PC-3 (cell line): ENCODE data around the gene TNFRSF12A.

ENCODE experiments used
- EZH2phosphoT487 ChIP-seq: fragments of 300-600 bp; sonication (generic); IDR thresholded peaks from 2 replicates; pipeline ENCODE4 v1.6.1; 2018; ENCODE audit warnings: mild to moderate bottlenecking, antibody characterized with exemption, low read length, borderline replicate concordance
- TF ChIP-seq, protein P1 (sequence below): fragments of 300-600 bp; sonication (generic); conservative IDR thresholded peaks from 2 replicates; pipeline ENCODE4 v1.5.1; 2017; ENCODE audit warnings: antibody characterized with exemption, low read depth, mild to moderate bottlenecking, low read length

DNA sequence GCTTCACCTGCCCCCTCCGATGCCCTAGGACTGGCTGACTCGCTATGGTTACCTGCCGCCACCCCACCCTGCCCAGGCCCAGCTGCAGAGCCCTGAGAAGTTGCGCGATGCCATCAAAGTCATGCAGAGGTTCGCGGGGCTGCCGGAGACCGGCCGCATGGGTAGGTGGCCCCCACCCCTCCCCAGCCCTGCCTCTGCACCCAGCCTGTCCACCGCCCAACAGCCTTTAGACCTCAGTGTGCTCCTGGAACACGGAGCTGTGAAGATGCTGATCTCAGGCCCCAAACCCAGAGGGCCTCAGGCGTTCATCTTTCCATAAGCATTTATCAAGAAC, 27.2 kb downstream of the TNFRSF12A start:
- TF ChIP-seq, protein P1, sequence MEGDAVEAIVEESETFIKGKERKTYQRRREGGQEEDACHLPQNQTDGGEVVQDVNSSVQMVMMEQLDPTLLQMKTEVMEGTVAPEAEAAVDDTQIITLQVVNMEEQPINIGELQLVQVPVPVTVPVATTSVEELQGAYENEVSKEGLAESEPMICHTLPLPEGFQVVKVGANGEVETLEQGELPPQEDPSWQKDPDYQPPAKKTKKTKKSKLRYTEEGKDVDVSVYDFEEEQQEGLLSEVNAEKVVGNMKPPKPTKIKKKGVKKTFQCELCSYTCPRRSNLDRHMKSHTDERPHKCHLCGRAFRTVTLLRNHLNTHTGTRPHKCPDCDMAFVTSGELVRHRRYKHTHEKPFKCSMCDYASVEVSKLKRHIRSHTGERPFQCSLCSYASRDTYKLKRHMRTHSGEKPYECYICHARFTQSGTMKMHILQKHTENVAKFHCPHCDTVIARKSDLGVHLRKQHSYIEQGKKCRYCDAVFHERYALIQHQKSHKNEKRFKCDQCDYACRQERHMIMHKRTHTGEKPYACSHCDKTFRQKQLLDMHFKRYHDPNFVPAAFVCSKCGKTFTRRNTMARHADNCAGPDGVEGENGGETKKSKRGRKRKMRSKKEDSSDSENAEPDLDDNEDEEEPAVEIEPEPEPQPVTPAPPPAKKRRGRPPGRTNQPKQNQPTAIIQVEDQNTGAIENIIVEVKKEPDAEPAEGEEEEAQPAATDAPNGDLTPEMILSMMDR: no peak
- no peak for TF ChIP-seq EZH2phosphoT487
